Right cardiac atrium (tissue), 5 donors: ENCODE data around the gene KIF2C. TPM values are rescaled to one million over a fixed set of nuclear protein-coding genes. Genes with fewer than 3 reads are reported as not detected.

Experiments used
- ATAC-seq, 2 donors: fragments of 200-7000 bp; cut with Tn5 transposase; one replicate each; pipeline versions ENCODE4 v1.8.0 to v1.9.1; 2020; ENCODE audit warnings: moderate library complexity in 2 of 2, mild to moderate bottlenecking in 1 of 2
- DNase-seq, 3 donors: peaks; one replicate each; pipeline ENCODE4 v3.0.0-alpha.2; 2020
- H3K27ac ChIP-seq: one replicate; pipeline ENCODE4 v1.5.1; 2013; ENCODE audit warnings: mild to moderate bottlenecking, low read length, control low read depth, moderate library complexity
- H3K27me3 ChIP-seq: one replicate; pipeline ENCODE4 v1.6.1; 2013; ENCODE audit not compliant: control insufficient read depth, insufficient read depth
- H3K4me1 ChIP-seq: one replicate; pipeline ENCODE4 v1.6.1; 2013; ENCODE audit warnings: low read length; ENCODE audit not compliant: control insufficient read depth, insufficient read depth
- H3K4me3 ChIP-seq: one replicate; pipeline ENCODE4 v1.5.1; 2013; ENCODE audit warnings: low read length, control low read depth
- H3K9me3 ChIP-seq: one replicate; pipeline ENCODE4 v1.6.1; 2013; ENCODE audit warnings: low read length; ENCODE audit not compliant: control insufficient read depth
- WGBS: extraction: QIAGEN DNeasy Blood & Tissue Kit; methylation state at CpG from one replicate; pipeline ENCODE4 v1.1.7; 2013; 5-methylcytosine and 5-hydroxymethylcytosine counted together
- intact Hi-C, 4 donors: fragments of 100-400 bp; cut with DNase I; formaldehyde crosslinking; loops; one replicate each; pipeline versions ENCODE4 v1.11.0 to v1.14.0; 2022 to 2023
- polyA plus RNA-seq: library from polyadenylated mRNA; stranded (reverse); fragments of 200-250 nt; gene quantifications from one replicate; pipeline ENCODE4 v1.2.3, GENCODE V29; 2013
- total RNA-seq, 4 donors: library from RNA; stranded (reverse); fragmentation: NEBNext Ultra II Directional; extraction: Animal tissue kit (Norgen Biotek cat#: 25700); gene quantifications; one replicate each; pipeline ENCODE4 v1.2.1, GENCODE V29; 2021
- donor health status: healthy with polysubstance abuse.
- donor health status: DM: no; HTN: yes; CAD: no.
- donor health status: DM: no; HTN: no; CAD: no.
- donor health status: DM: no; HTN: yes; CAD: no; lungs with severe emphysema.
- donor health status: DM: yes; HTN: yes; CAD: no.

Gene KIF2C
- total and polyA plus RNA-seq, 5 donors = 0.39 to 2.5 (median 1.6) TPM

- Histone ChIP-seq H3K27me3 (no peaks in the 10 kb centered on the region), H3K4me3 (no peak overlapping the region), H3K4me1 (no peaks in the 10 kb centered on the region), H3K9me3 (no peaks in the 10 kb centered on the region), H3K27ac (no peak overlapping the region)
- WGBS = 78% methylated on average over 7 of the region's 7 CpGs
- DNase-seq (no peak), ATAC-seq (no peak)
- intact Hi-C loops = no loop called here
Measured at GRCh38 chr1:44701141-44701573, 38.5 kb upstream of the KIF2C start.

- 72% methylated on average over 6 of the region's 6 CpGs for WGBS
- DNase-seq (no peak), ATAC-seq (no peak)
- Histone ChIP-seq H3K9me3 (no peaks in the 10 kb centered on the region), H3K27me3 (no peaks in the 10 kb centered on the region), H3K4me3 (no peak overlapping the region), H3K27ac (no peak overlapping the region), H3K4me1 (no peaks in the 10 kb centered on the region)
- intact Hi-C loops = no loop called here
Measured at GRCh38 chr1:44705470-44705869, 34.2 kb upstream of the KIF2C start.

- DNase-seq (no peak), ATAC-seq (peak in 1 of 2 donors; percentile 52)
- intact Hi-C loops = no loop called here
- WGBS = 85% methylated on average over 2 of the region's 2 CpGs
- no peaks in the 10 kb centered on the region for H3K4me1 ChIP-seq
- no peaks in the 10 kb centered on the region for H3K27me3 ChIP-seq
- no peaks in the 10 kb centered on the region for H3K9me3 ChIP-seq
- no peak overlapping the region for H3K4me3 ChIP-seq
- H3K27ac ChIP-seq = no peak overlapping the region
Measured at GRCh38 chr1:44705938-44706337, 33.7 kb upstream of the KIF2C start.

GRCh38 chr1:44707112-44707881 lies 32.3 kb upstream of the KIF2C start:
- 87% methylated on average over 6 of the region's 6 CpGs for WGBS
- H3K27ac ChIP-seq = no peak overlapping the region
- no peaks in the 10 kb centered on the region for H3K27me3 ChIP-seq
- peak in 1 of 2 donors; percentile 9 for ATAC-seq
- intact Hi-C loops = no loop called here
- H3K4me1 ChIP-seq = no peaks in the 10 kb centered on the region
- no peak for DNase-seq
- no peaks in the 10 kb centered on the region for H3K9me3 ChIP-seq
- no peak overlapping the region for H3K4me3 ChIP-seq

- Histone ChIP-seq H3K9me3 (no peaks in the 10 kb centered on the region), H3K4me3 (no peak overlapping the region), H3K27me3 (no peaks in the 10 kb centered on the region), H3K4me1 (no peaks in the 10 kb centered on the region), H3K27ac (no peak overlapping the region)
- DNase-seq (peak in 1 of 3 donors; percentile 26), ATAC-seq (peak; percentile 78 to 84)
- 36% methylated on average over 15 of the region's 15 CpGs for WGBS
- intact Hi-C loops = no loop called here
Measured at GRCh38 chr1:44707959-44708831, 31.4 kb upstream of the KIF2C start.

- intact Hi-C loops = no loop called here
- Histone ChIP-seq H3K27ac (no peak overlapping the region), H3K9me3 (no peaks in the 10 kb centered on the region), H3K27me3 (no peaks in the 10 kb centered on the region), H3K4me3 (no peak overlapping the region), H3K4me1 (no peaks in the 10 kb centered on the region)
- WGBS = 68% methylated on average over 6 of the region's 6 CpGs
- DNase-seq = no peak
- no peak for ATAC-seq
Measured at GRCh38 chr1:44713321-44713781, 26.3 kb upstream of the KIF2C start.

GRCh38 chr1:44714532-44714931 lies 25.1 kb upstream of the KIF2C start:
- H3K4me3 ChIP-seq = no peak overlapping the region
- ATAC-seq (no peak), DNase-seq (no peak)
- no peaks in the 10 kb centered on the region for H3K4me1 ChIP-seq
- no peak overlapping the region for H3K27ac ChIP-seq
- no peaks in the 10 kb centered on the region for H3K9me3 ChIP-seq
- 90% methylated on average over 7 of the region's 7 CpGs for WGBS
- H3K27me3 ChIP-seq = no peaks in the 10 kb centered on the region
- intact Hi-C loops = no loop called here

GRCh38 chr1:44714944-44715571 lies 24.6 kb upstream of the KIF2C start:
- intact Hi-C loops = no loop called here
- Histone ChIP-seq H3K9me3 (no peaks in the 10 kb centered on the region), H3K27ac (no peak overlapping the region), H3K4me3 (no peak overlapping the region), H3K27me3 (no peaks in the 10 kb centered on the region), H3K4me1 (no peaks in the 10 kb centered on the region)
- ATAC-seq (peak; percentile 77 to 82), DNase-seq (peak in 2 of 3 donors; percentile 37 to 62)
- WGBS = 9% methylated on average over 9 of the region's 9 CpGs

GRCh38 chr1:44717156-44717555 lies 22.5 kb upstream of the KIF2C start:
- no peaks in the 10 kb centered on the region for H3K27me3 ChIP-seq
- DNase-seq (no peak), ATAC-seq (no peak)
- H3K4me1 ChIP-seq = no peaks in the 10 kb centered on the region
- H3K9me3 ChIP-seq = no peaks in the 10 kb centered on the region
- 84% methylated on average over 4 of the region's 4 CpGs for WGBS
- H3K27ac ChIP-seq = no peak overlapping the region
- no peak overlapping the region for H3K4me3 ChIP-seq
- intact Hi-C loops = no loop called here

- H3K27me3 ChIP-seq = no peaks in the 10 kb centered on the region
- H3K27ac ChIP-seq = no peak overlapping the region
- intact Hi-C loops = no loop called here
- no peak overlapping the region for H3K4me3 ChIP-seq
- DNase-seq = no peak
- H3K4me1 ChIP-seq = no peaks in the 10 kb centered on the region
- no peak for ATAC-seq
- H3K9me3 ChIP-seq = no peaks in the 10 kb centered on the region
- 28% methylated on average over 1 of the region's 1 CpG for WGBS
Measured at GRCh38 chr1:44717653-44718052, 22.0 kb upstream of the KIF2C start.

- 76% methylated on average over 6 of the region's 6 CpGs for WGBS
- Histone ChIP-seq H3K9me3 (no peaks in the 10 kb centered on the region), H3K27me3 (no peaks in the 10 kb centered on the region), H3K27ac (no peak overlapping the region), H3K4me1 (no peaks in the 10 kb centered on the region), H3K4me3 (no peak overlapping the region)
- DNase-seq (no peak), ATAC-seq (no peak)
- intact Hi-C loops = no loop called here
Measured at GRCh38 chr1:44718091-44718490, 21.5 kb upstream of the KIF2C start.
